Putamen (tissue), 1 donor: ENCODE results near the gene SPATA9.
"Not testable (repeated sequence)": the region's sequence is repeated elsewhere in the genome, so short reads cannot be mapped to it uniquely, and the experiment has no call there.

Experiments used
- DNase-seq: peaks from one replicate; pipeline ENCODE4 v3.0.0-alpha.2; 2016; ENCODE audit warnings: low spot score

SPATA9 gene

DNA sequence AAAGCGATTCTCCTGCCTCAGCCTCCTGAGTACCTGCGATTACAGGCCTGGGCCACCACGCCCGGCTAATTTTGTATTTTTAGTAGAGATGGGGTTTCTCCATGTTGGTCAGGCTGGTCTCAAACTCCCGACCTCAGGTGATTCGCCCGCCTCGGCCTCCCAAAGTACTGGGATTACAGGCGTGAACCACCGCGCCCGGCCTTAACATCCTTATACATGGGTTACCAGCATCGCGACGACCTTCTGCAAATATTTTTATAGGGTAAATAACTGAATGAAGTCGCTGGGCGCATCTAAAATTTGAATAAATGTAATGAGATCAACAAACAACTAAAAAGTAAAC lies 36.6 kb downstream of the SPATA9 start:
- DNase-seq = not testable (repeated sequence)

DNA sequence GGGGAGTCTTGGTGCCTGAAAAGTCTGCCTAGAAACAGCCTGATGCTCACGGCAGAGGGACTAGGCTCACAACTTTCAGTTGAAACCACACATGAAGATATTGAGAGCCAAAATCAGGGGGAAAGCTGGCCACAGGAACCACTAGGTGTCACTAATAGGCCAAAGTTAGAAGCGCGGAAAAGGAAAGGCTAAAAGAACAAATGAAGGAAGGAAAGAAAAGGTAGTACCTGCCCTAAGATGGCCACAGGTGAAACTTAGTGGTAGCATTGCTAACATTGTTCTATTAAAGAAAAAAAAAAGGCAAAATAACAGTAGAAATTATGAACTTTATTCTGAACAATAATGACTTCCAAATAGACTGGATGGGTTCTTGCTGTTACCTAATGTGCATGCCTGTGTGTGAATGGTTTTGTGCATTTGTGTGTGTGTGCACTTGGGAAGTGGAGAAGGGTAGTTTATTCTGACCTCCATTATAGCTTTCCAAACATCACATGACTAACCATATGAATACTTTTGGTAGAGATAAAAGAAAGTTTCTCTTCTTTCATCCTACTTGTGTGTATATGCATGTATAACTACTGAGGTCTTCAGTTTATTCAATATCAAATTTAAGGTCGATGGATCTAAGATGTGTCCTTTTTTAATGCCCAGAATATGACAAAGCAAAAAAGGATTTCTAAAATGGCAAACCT lies 38.3 kb downstream of the SPATA9 start:
- DNase-seq = peak; percentile 50

DNA sequence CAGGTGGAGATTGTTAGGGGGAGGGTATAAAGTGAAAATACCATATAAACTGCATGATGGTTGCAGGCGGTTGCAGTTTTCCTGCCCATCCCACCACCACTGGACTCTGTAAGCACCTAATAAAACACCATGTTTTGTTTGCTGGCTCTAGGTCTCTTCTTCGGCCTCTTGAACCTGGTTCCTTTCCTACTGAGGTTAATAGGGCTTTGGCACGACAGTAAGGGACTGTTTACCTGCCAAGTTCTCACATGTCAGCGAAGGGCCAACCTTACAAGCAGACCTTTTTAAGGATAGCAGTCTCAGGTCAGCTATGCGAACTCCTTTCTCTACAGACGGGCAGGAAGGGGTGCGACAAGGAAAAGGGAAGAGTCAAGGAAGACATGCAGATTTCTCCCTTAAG lies 39.6 kb downstream of the SPATA9 start:
- DNase-seq = no peak

DNA sequence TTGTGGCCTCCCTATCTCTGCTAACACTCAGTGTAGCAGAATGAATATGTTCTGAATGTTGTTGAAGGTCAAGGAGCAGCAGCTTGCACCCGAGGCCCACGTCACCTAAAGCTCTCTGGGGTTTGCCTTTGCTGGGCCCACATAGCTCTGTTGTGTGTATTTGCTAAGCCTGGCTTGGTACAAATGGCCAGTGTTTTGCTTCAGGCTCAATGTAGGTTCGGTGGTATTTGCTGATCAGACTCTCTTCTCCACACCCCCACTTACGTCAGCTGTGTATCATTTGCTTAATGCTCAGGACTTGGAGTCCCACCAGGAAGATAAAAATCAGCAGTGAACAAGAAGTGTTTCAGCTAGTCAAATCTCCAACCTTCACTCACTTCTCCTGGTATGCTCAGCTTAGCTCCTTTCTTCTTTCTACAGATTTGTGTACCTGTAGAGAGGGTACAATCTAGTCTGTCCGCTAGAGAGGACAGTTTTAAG lies 41.0 kb downstream of the SPATA9 start:
- DNase-seq = no peak

DNA sequence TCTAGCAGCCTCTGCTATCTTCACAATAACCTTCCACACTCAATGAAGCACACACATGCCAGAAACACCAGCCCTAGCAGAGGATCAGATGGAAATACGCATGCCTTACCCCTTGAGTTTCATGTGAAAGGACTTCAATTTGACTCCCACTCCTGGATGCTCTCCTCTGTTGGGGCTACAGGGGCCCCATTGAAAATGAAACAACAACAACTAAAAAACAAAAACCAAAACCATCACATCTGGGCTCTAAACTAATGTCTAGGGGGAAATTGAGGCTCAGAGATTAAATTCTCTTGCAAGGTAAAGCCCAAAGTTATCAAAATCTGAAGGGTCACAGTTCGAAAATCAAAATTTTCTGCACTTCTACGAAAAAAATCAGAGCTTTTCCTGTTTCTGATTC lies 44.2 kb downstream of the SPATA9 start:
- DNase-seq = no peak

DNA sequence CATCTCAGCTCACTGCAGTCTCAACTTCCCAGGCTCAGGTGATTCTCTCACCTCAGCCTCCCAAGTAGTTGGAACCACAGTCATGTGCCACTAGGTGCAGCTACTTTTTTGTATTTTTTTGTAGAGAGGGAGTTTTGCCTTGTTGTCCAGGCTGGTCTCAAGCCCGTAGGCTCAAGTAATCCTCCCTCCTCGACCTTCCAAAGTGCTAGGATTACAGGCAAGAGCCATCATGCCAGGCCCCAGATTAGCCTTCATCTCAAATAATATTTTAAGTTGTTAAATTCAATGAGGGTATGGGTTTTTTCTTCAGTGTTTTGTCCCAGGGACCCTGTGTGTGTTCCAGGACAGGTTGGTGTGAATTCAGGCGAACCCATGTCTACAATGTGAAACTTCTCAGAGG lies 48.7 kb downstream of the SPATA9 start:
- DNase-seq = no peak

DNA sequence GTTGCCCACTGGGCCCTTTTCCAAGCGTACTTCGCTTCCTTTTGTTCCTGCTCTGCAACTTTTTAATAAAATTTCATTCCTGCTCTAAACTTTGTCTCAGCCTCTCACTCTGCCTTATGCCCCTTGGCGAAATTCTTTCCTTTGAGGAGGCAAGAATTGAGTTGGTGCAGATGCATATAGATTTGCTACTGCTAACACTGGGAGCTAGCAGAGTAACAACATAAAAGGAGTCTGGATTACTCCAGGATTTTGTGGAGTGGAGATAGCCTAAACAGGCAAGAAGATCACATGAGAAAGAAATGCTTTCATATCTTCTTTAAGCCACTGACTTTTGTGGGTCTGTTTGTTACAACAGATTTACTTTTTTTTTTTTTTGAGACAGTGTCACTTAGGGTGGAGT lies 49.1 kb downstream of the SPATA9 start:
- no peak for DNase-seq

DNA sequence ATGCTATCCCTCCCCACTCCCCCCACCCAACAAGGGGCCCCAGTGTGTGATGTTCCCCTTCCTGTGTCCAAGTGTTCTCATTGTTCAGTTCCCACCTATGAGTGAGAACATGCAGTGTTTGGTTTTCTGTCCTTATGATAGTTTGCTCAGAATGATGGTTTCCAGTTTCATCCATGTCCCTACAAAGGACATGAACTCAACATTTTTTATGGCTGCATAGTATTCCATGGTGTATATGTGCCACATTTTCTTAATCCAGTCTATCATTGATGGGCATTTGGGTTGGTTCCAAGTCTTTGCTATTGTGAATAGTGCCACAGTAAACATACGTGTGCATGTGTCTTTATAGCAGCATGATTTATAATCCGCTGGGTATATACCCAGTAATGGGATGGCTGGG lies 49.8 kb downstream of the SPATA9 start:
- not testable (repeated sequence) for DNase-seq

DNA sequence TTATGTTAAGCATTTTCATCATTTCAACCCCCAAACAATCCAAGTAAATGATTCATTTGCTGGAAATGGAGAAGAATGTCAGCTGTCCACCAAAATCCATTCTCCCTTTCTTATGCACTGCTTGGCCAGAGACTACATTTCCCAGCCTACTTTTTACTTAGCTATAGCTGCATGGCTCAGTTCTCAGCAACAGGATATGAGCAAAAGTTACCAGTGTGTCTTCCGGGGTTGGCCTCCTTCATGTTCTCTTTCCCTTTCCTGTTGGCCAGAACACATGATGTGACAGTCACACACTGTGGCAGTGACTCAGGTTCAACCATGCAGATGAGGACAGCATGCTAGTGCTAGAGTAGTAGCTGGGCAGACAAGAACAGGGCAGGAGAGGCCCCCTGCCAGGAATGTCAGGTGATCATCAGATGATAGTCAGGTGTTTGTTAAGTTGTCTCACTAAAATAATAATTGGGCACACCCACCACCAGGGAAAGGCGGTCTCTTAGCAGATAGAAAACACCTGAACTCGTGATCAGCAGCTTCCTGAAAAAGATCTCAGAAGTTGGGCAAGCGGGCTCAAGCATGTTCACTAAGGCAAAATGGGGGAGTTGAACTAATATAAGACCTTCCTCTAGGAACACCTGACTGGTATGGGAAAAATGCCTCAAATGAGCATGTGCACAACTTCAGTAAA lies 50.7 kb downstream of the SPATA9 start:
- no peak for DNase-seq

DNA sequence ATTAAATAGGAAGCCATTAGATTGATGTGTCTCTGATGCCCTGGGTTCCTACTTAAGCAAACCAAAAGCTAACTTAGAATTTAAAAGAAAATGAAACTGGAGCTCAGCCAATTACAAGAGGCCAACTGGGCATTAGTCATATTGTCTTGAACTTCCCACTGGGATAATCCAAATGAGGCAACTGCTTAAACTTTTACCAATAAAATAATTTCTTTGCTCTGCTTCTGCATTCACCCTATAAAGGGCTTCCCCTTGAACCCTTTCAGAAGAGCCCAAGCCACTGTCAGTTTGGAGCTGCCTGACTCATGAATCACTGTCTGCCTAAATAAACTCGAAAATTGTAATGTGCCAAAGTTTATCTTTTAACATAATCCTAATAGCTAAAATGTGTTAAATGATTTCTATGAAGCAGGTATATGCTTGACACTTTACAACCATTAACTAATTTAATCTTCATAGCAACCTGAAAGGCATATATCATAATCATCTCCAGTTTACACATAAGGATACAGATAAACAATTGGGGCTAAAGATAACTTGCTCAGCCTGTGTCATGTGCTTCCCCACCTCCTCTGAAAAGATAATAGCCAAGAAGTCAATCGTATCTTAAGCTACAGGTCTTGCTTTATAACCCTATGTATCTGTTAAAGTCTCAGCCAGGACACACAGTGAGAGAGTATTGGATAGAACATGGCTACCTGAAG lies 51.4 kb downstream of the SPATA9 start:
- DNase-seq = no peak

DNA sequence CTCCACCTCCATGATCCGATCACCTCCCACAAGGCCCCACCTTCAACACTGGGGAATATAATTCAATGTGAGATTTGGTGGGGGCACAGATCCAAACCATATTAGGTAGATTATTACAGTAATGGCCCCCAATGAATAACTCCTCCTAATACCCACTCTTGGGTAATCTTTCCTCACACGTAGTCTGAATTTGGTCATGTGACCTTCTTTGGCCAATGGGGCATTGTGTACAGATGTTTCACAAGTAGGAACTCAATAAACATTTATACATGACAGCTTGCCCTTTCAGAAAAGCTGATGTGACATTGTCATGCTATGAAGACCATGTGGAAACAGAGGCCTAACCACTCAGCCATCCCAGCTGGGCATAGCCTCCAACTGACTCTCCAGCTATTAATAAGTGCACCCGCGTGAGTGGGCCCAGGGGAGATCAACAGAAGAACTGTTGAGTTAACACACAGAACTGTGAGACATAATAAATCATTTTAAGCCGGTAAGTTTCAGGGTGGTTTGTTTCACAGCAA lies 52.3 kb downstream of the SPATA9 start:
- no peak for DNase-seq

DNA sequence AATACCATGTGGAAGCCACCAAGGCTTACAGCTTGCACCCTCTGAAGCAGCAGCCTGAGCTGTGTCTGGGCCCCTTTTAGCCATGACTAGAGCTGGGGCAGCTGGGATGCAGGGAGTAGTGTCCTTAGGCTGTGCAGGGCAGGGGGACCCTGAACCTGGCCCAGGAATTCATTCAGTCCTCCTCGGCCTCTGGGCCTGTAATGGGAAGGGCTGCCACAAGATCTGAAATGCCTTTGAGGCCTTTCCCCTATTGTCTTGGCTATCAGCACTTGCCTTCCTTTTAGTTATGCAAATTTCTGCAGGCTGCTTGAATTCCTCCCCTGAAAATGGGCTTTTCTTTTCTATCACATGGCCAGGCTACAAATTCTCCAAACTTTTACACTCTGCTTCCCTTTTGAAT lies 53.9 kb downstream of the SPATA9 start:
- DNase-seq = no peak

DNA sequence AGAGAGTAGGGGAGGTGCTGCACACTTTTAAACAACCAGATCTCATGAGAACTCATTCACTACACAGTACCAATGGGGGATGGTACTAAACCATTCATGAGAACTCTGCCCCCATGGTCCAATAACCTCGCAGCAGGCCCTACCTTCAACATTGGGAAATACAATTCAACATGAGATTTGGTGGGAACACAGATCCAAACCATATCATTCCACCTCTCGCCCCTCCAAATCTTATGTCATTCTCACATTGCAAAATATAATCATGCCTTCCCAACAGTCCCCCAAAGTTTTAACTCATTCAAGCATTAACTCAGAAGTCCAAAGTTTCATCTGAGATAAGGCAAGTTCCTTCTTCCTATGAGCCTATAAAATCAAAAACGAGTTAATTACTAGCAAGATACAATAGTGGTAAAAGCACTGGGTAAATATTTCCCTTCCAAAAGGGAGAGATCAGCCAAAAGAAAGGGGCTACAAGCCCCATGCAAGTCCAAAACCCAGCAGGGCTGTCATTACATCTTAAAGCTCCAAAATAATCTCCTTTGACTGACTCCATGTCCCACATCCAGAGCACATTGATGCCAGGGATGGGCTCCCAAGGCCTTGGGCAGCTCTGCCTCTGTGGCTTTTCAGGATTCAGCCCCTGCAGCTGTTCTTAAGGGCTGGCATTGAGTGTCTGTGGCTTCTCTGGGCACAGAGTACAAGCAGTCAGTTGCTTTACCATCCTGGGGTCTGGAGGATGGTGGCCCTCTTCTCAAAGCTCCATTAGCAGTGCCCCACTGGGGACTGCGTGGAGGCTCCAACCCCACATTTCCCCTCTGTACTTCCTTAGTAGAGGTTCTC lies 54.6 kb downstream of the SPATA9 start:
- DNase-seq = no peak

DNA sequence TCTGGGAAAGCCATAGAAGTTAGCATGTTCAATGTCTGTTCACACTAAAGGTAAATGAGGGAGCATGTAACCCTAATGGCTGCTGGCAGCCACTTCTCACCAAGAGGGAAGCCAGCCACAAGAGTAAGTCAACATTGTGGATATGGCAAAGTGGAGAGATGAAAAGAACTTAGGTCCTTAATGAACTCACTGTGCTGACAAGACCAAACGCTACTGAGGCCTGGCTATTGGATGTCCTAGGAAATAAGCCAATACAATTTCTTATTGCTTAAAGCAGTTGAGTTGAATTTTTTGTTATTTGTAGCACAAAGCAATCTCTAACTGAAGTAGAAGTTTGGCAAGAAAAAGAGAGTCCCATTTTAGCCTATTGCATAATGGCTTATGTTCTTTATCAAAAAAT lies 56.1 kb downstream of the SPATA9 start:
- no peak for DNase-seq

DNA sequence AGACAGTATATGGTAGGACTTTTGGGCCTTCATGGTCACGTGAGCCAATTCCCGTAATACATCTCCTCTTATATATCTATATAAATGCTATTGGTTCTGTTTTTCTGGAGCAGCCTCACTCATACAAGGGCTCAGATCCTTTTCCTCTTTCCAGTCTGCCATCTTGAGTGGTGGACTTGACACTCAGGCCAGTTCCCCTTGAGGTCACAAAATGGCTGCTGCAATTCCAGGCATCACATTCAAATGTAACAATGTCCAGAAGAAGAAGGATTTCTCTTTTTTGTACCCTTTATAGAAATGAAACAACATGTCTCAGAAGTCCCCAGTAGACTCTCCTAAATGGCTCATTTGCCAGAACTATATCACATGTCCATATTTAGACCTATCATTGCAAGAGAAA lies 58.4 kb downstream of the SPATA9 start:
- no peak for DNase-seq

DNA sequence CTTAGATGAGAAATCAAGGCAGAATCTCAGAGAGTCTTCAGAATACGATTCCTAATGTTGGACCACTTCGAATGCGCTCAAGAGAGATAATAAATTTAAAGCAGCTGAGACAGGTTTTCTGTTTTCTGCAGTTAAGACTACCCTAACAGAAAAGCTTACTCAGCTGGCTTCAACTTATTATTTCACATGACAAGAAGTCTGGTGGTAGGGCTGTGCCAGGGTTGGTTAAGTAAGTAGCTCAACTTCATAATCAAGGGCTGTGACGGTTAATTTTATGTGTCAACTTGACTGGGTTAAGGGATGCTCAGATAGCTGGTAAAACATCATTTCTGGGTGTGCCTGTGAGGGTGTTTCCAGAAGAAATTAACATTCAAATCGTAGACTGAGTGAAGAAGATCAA lies 59.1 kb downstream of the SPATA9 start:
- no peak for DNase-seq

DNA sequence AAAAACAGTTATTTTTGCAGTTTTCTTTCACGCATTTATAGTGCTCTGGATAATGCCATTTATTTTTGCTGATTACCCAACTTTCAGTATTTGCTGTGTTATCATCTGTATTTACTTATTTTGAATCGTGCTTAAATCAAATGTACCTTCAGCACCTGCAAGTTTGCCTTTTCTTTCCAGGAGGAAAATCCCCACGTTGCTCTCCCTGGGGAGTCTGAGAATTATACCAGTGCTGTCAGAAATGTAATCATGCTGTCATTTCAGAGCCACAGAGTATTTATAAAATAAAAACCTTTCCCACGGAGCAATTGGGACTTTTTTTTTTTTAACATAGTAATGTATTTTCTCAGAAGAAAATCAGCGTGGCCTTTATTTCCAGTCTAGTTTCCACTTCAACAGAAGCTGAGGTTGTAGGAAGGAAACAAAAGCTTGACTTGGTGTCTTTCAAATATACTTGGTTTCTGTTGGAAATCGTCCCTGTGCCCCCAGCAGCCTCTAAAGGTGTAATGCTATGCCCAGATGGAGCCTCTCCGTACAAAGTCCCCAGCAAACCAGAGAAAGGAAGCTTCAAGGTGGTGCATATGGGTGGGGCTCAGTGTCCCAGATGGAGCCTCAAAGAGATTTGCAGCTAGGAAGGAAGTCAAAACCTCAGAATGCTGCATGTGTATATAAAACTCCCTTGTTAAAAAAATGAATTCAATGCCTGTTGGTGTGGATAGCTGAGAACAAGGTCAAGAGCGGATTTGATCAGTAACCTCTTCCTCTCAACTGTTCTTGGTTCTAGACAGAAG lies 60.8 kb downstream of the SPATA9 start:
- DNase-seq = no peak

DNA sequence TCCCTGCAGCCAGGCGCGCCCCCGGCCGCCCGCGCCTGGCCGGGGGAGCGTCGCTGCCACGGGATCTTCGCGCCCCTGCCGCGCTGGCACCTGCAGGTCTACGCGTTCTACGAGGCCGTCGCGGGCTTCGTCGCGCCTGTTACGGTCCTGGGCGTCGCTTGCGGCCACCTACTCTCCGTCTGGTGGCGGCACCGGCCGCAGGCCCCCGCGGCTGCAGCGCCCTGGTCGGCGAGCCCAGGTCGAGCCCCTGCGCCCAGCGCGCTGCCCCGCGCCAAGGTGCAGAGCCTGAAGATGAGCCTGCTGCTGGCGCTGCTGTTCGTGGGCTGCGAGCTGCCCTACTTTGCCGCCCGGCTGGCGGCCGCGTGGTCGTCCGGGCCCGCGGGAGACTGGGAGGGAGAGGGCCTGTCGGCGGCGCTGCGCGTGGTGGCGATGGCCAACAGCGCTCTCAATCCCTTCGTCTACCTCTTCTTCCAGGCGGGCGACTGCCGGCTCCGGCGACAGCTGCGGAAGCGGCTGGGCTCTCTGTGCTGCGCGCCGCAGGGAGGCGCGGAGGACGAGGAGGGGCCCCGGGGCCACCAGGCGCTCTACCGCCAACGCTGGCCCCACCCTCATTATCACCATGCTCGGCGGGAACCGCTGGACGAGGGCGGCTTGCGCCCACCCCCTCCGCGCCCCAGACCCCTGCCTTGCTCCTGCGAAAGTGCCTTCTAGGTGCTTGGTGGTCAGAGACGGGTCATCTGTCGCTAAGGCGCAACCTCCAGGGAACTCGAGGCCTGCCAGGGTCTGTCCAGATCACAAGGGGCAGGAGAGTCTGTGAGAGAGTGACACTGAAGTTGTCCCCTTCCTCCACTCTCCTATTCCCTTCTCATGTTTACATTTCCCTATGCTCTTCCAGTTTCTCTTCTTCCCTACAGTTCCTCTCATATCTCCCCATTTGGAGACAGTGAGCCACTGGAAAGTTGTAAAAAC lies 61.6 kb downstream of the SPATA9 start:
- DNase-seq = no peak

DNA sequence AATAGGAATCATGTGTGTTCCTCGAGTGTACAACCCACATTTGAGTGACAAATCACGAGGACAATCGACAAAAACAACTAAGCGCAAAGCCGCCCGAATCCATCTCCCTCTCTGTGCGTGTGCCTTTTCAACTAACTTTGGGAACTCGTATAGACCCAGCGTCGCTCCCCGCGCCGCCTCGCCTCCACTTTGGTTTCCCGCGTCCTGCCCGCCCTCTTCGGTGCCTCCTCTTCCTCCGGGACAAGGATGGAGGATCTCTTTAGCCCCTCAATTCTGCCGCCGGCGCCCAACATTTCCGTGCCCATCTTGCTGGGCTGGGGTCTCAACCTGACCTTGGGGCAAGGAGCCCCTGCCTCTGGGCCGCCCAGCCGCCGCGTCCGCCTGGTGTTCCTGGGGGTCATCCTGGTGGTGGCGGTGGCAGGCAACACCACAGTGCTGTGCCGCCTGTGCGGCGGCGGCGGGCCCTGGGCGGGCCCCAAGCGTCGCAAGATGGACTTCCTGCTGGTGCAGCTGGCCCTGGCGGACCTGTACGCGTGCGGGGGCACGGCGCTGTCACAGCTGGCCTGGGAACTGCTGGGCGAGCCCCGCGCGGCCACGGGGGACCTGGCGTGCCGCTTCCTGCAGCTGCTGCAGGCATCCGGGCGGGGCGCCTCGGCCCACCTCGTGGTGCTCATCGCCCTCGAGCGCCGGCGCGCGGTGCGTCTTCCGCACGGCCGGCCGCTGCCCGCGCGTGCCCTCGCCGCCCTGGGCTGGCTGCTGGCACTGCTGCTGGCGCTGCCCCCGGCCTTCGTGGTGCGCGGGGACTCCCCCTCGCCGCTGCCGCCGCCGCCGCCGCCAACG lies 62.5 kb downstream of the SPATA9 start, which contains the start of gene GPR150:
GPR150 (plus strand) TSS at position 58 of the 840 bp plus-strand sequence; CDS start at position 247, 189 bp downstream.
- no peak for DNase-seq
